Activated gamma-delta T cell treated with anti-CD3 and anti-CD28 coated beads, Interleukin-2, amount 50 U/mL, for 16 hours (primary cell): ENCODE results near the gene ROPN1L.

ENCODE experiments used
- DNase-seq: peaks from one replicate; pipeline ENCODE4 v3.0.0-alpha.2; 2020; ENCODE audit warnings: low read depth

ROPN1L gene

DNA sequence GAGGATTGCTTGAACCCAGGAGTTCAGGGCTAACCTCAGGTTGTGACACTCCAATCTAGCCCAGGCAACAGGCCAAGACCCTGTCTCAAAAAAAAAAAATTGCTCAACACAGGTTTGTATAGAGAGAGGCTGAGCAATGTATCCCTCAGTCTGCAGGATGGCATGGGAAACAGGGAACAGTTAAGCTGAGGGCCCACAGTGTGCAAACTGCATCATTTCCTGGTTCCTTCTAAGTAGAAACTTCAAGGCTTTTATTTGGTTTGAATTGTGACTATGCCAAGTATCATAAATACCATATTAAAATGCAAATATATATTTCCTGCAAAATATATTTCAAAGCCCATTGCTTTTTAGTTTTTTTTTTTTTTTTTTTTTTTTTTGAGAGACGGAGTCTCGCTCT is 13.7 kb upstream of the ROPN1L start:
- DNase-seq: no peak

DNA sequence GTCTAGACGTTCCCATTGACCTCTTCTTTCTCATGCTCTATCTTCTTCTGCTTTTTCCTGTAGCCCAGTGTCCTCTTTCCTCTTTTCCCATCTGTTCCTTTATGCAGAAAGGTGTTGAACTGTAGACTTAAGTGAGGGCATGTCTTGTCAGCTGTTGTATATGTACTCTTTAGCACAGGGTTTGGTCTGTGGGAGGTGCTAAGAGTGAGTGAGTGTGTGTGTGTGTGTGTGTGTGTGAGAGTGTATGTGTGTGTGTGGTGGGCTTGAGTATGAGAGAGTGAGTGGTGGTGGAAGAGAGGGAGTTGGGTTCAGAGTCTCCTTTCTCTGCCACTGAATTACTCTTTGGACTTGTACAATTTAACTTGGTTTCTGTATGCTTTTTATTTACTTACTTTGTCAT is 10.3 kb upstream of the ROPN1L start:
- DNase-seq: no peak

GRCh38 chr5:10432059-10433008 is 9.3 kb upstream of the ROPN1L start:
- DNase-seq: no peak

- DNase-seq: no peak
These were observed 7.3 kb upstream of the ROPN1L start for GRCh38 chr5:10434392-10434791.

- no peak for DNase-seq
These were observed 3.4 kb upstream of the ROPN1L start for GRCh38 chr5:10438301-10438700.

- DNase-seq: no peak
These were observed 2.0 kb upstream of the ROPN1L start for GRCh38 chr5:10439692-10440091.

- no peak for DNase-seq
These were observed 1.2 kb upstream of the ROPN1L start for GRCh38 chr5:10440367-10440990.

GRCh38 chr5:10441992-10442435 is 335 bp downstream of the ROPN1L start:
- DNase-seq: no peak

GRCh38 chr5:10442576-10442975 is 897 bp downstream of the ROPN1L start:
- no peak for DNase-seq

GRCh38 chr5:10445352-10445751 is 3.7 kb downstream of the ROPN1L start:
- no peak for DNase-seq

- DNase-seq: no peak
These were observed 4.8 kb downstream of the ROPN1L start for GRCh38 chr5:10446490-10446889.

DNA sequence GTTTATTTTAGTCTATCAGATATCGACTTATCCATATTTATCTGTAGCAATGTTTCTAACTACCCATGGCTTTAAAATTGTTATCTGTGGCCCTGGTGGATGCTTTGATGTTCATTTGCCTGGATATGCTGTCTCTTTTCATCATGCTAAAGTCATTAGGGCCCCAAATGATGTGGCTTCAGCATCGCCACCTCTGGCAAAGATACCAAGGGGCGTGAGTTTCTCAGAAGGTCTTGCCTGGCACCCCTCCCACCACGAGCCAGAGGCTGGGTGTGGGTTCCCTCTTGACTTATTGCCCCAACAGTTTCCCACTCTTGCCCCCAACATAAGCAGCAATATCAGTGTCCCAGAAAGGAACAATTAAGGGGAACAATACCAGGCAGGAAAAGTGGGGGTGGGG is 5.4 kb downstream of the ROPN1L start:
- DNase-seq: no peak

GRCh38 chr5:10448754-10449360 is 7.2 kb downstream of the ROPN1L start:
- DNase-seq: no peak

DNA sequence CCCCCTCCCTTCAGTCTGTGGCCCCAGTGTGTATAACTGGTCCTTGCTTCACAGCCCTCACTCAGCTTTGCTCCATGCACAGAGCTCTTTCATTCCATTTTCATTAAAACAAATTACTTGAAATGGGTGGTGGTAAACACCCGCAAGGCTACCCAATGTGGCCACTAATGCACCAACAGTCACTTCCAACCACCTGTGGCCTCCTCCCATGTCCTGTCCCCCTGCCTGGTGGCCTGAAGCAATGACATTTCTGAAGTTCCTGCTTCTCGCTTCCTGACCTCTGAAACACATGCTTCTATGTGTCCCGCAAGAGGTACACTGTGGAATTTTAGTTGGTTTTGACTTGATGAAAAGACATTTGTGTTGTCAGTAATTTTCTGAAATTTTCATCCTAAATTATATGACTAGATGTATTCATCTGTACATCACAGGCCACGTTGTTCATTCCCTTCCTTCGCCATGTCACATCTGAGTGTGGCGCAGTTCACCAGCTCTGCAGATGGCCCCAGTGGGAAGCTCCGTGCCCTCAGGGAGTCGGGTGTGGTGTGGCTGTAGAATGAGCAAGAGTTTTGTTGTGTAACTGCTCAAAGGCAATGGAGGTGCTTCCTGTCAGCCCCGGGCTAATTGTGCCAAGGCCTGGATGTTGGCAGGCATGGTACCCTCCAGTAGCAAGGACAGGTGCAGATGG is 9.6 kb downstream of the ROPN1L start:
- DNase-seq: no peak

DNA sequence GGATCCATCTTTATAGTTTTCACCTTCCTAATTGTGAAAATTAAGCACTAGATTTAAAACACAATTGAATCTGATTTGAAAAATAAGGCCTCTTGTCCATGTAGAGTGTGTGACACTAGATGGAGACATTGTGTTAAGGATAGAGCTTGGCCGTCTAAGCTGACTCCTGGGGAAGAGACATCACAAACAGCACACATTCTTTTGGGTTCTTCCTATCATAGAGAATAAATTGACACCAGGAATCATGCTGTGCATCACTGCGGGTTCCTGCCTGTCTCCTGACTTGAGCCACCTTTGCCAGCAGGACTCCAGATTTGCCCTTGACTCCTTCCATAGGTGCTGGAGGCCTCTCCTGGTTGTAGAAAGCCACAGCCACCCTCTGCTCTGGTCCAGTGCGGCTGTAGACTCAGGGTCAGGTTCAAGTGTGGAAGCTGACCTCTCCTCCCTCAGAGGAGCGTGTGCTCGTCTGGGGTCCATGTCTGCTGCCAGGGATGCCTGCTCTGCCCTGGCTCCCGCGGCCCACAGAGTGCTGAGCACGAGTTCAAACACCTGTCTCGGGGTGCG is 11.2 kb downstream of the ROPN1L start:
- DNase-seq: no peak

DNA sequence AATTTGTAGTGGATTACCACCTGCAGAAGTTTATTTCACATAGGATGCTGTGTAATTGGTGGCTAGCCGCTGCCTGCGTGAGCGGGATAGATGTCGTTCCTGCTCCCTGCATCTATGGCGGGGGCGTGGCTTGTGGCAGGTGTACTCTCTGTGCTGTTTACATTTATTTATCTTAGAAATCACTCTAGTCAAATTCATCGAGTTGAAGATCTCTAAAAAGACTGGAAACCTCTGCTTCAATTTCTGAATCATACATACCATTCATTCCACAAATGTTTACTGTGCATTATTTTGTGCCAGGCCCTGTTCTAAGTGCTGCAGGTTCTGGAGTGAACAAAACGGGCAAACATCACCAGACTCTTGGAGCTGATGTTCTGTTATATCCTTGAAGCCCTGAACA is 11.9 kb downstream of the ROPN1L start:
- DNase-seq: no peak

- DNase-seq: no peak
These were observed 13.1 kb downstream of the ROPN1L start for GRCh38 chr5:10454591-10455276.

- no peak for DNase-seq
These were observed 13.6 kb downstream of the ROPN1L start for GRCh38 chr5:10455277-10455670.

DNA sequence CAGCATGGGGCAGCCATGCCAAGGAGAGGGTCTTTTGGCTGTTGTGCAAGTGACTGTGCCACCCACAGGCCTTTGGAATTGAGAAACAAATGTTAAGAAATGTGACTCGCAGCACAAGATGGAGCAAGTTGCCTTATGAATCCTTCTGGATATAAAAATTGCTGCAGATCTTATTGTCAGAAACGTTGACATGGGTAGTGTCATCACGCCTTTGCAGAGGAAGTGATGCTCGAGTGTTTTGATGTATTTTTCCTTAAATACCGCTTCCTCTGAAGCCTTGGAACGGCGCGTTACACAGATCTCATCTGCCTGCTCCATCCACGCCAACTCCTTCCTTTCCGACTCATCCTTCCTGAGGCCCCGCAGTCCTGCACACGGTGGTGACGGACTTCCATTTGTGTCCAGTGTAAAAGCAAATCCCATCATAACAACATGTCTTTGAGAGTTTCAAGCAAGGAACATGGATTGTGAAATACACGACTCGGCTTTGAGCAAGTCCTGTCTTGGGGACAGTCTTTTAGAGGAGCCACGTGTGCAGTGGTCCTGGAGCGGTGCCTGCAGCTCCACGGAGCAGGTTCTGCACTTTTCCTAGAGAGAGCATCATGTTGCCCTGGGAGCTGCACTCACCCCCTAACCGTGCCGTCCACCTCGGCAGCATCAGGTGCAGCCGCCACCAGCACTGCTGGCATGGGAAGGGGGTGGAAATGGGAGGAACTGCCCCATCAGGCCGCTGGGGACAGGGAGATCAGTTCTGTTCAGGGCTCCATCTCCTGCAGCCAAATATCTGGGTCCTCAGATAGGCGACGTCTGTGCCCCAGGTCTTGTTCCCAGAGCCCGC is 15.1 kb downstream of the ROPN1L start:
- DNase-seq: no peak
